GM12892 (cell line): ENCODE results near the gene DAB1.

Source experiments
- POLR2A ChIP-seq: IDR thresholded peaks from 2 replicates; pipeline ENCODE4 v1.6.1; 2011; ENCODE audit warnings: low read depth, low read length, control low read depth
- POLR2AphosphoS5 ChIP-seq: IDR thresholded peaks from 2 replicates; pipeline ENCODE4 v1.6.1; 2011; ENCODE audit warnings: low read depth, low read length, control low read depth

DNA sequence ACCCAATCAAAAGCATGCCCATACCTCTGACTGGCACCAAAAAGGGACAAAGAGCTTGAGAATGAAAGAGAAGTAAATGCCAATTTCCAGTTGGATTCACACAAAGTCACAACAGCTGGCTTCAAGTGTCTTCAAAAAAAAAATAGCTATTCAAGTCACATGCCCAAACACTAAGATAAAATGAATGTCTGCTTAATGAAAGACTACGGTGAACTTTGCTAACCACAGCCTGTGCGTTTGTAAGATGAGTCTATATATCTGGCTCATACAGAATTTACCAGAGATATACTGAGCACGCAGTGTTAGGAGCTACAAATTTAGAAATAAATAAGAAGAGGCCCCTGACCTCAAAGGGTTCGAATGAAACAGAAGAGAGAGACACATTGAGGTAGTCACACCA is 73.2 kb downstream of the DAB1 start:
- no peak for TF ChIP-seq POLR2AphosphoS5
- TF ChIP-seq POLR2A: no peak
